IMR-90 (cell line): ENCODE data around the gene DNAJC11. TPM values are rescaled to one million over a fixed set of nuclear protein-coding genes. Genes with fewer than 3 reads are reported as not detected.

Experiments
- ATAC-seq: fragments of 200-7000 bp; cut with Tn5 transposase; 2 replicates; pipeline ENCODE4 v1.9.1; 2020; ENCODE audit warnings: low read depth, mild to moderate bottlenecking, moderate library complexity
- BruUV-seq: library from RNA; stranded (reverse); fragments of 400-500 nt; replicated peaks from 2 replicates; lab custom pipeline; 2021; lab: Mats Ljungman, UMichigan
- CTCF ChIA-PET: fragments of 300-600 bp; formaldehyde crosslinking; extraction: SDS; loops from one replicate; lab custom pipeline; 2021; ENCODE audit warnings: antibody characterized with exemption; lab: Yijun Ruan, JAX
- POLR2A ChIA-PET: fragments of 300-600 bp; sonication (Branson Sonifier 250); formaldehyde crosslinking; loops from one replicate; lab custom pipeline; 2022; ENCODE audit warnings: antibody characterized with exemption; ENCODE audit not compliant: unreplicated experiment; lab: Charles Lee
- DNase-seq: peaks from one replicate; pipeline ENCODE4 v3.0.0; 2013
- H2AFZ ChIP-seq: replicated peaks from 2 replicates; pipeline ENCODE3; 2013; ENCODE audit warnings: low read length, mild to moderate bottlenecking; ENCODE audit not compliant: poor library complexity
- H2AK5ac ChIP-seq: 2 replicates; pipeline ENCODE4 v1.6.1; 2013; ENCODE audit warnings: low read depth, low read length, inconsistent platforms
- H2AK9ac ChIP-seq: replicated peaks from 2 replicates; pipeline ENCODE3; 2013; ENCODE audit warnings: mild to moderate bottlenecking, low read depth, low read length, moderate library complexity; ENCODE audit not compliant: poor library complexity
- H2BK120ac ChIP-seq: 2 replicates; pipeline ENCODE4 v1.6.1; 2013; ENCODE audit warnings: low read depth, low read length, inconsistent platforms
- H2BK15ac ChIP-seq: 3 replicates; pipeline ENCODE4 v1.6.1; 2013; ENCODE audit warnings: low read depth, low read length, inconsistent platforms
- H2BK20ac ChIP-seq: 2 replicates; pipeline ENCODE4 v1.6.1; 2013; ENCODE audit warnings: low read depth, mild to moderate bottlenecking, inconsistent platforms, low read length, moderate library complexity
- H2BK5ac ChIP-seq: 2 replicates; pipeline ENCODE4 v1.6.1; 2013; ENCODE audit warnings: mild to moderate bottlenecking, low read depth, low read length, inconsistent platforms; ENCODE audit not compliant: poor library complexity, severe bottlenecking
- H3K14ac ChIP-seq: replicated peaks from 2 replicates; pipeline ENCODE4 v1.6.1; 2013; ENCODE audit warnings: low read depth, low read length, inconsistent platforms
- H3K18ac ChIP-seq: 2 replicates; pipeline ENCODE4 v1.6.1; 2013; ENCODE audit warnings: low read depth, low read length, control low read depth
- H3K23ac ChIP-seq: 2 replicates; pipeline ENCODE4 v1.6.1; 2013; ENCODE audit warnings: low read depth, low read length, inconsistent platforms
- H3K27ac ChIP-seq: 2 replicates; pipeline ENCODE4 v1.5.1; 2013; ENCODE audit warnings: mild to moderate bottlenecking, control low read depth, low read length; ENCODE audit not compliant: insufficient read depth
- H3K27me3 ChIP-seq: 2 replicates; pipeline ENCODE4 v1.6.1; 2013; ENCODE audit warnings: low read length; ENCODE audit not compliant: control insufficient read depth, insufficient read depth
- H3K36me3 ChIP-seq: 2 replicates; pipeline ENCODE4 v1.6.1; 2013; ENCODE audit warnings: low read length, mixed read lengths; ENCODE audit not compliant: control insufficient read depth, insufficient read depth
- H3K4ac ChIP-seq: 2 replicates; pipeline ENCODE4 v1.6.1; 2013; ENCODE audit warnings: low read depth, low read length, inconsistent platforms
- H3K4me1 ChIP-seq: 2 replicates; pipeline ENCODE4 v1.6.1; 2013; ENCODE audit warnings: low read length, mixed read lengths; ENCODE audit not compliant: control insufficient read depth, insufficient read depth
- H3K4me2 ChIP-seq: 2 replicates; pipeline ENCODE4 v1.6.1; 2013; ENCODE audit warnings: low read depth, mild to moderate bottlenecking, control low read depth, low read length, moderate library complexity
- H3K4me3 ChIP-seq: 2 replicates; pipeline ENCODE4 v1.5.1; 2013; ENCODE audit warnings: low read depth, mild to moderate bottlenecking, control low read depth, low read length, moderate library complexity; ENCODE audit not compliant: insufficient read depth
- H3K56ac ChIP-seq: 2 replicates; pipeline ENCODE4 v1.6.1; 2013; ENCODE audit warnings: low read length, inconsistent platforms; ENCODE audit not compliant: insufficient read depth; ENCODE audit errors: extremely low read depth
- H3K79me1 ChIP-seq, 2 experiments: 2 replicates each; pipeline ENCODE4 v1.6.1; 2013; ENCODE audit warnings: low read length in 2 of 2, inconsistent platforms in 1 of 2, low read depth in 1 of 2
- H3K9ac ChIP-seq: 2 replicates; pipeline ENCODE4 v1.6.1; 2013; ENCODE audit warnings: low read depth, low read length, control low read depth
- H3K9me1 ChIP-seq: 2 replicates; pipeline ENCODE4 v1.6.1; 2013; ENCODE audit warnings: low read length, inconsistent platforms; ENCODE audit not compliant: insufficient read depth
- H3K9me3 ChIP-seq: 2 replicates; pipeline ENCODE4 v1.6.1; 2013; ENCODE audit warnings: low read length; ENCODE audit not compliant: control insufficient read depth, insufficient read depth
- H4K20me1 ChIP-seq: 2 replicates; pipeline ENCODE4 v1.6.1; 2013; ENCODE audit warnings: low read length, inconsistent platforms; ENCODE audit not compliant: insufficient read depth
- H4K5ac ChIP-seq: 2 replicates; pipeline ENCODE4 v1.6.1; 2013; ENCODE audit warnings: mild to moderate bottlenecking, low read depth, low read length, control low read depth
- H4K8ac ChIP-seq, 2 experiments: 2 replicates each; pipeline ENCODE4 v1.6.1; 2013; ENCODE audit warnings: low read depth in 2 of 2, low read length in 2 of 2, control low read depth in 1 of 2, inconsistent platforms in 1 of 2
- H4K91ac ChIP-seq: 2 replicates; pipeline ENCODE4 v1.6.1; 2013; ENCODE audit warnings: low read depth, low read length, inconsistent platforms; ENCODE audit not compliant: insufficient read depth
- BHLHE40 ChIP-seq: fragments of 150-350 bp; IDR thresholded peaks from 2 replicates; pipeline ENCODE4 v1.6.1; 2016; ENCODE audit warnings: mild to moderate bottlenecking, low read depth, low read length
- CEBPB ChIP-seq: IDR thresholded peaks from 2 replicates; pipeline ENCODE4 v1.6.1; 2012; ENCODE audit warnings: low read depth, low read length, improper control_type of control experiment
- CHD1 ChIP-seq: IDR thresholded peaks from 2 replicates; pipeline ENCODE4 v1.6.1; 2012; ENCODE audit warnings: low read depth, low read length, improper control_type of control experiment
- CTCF ChIP-seq: conservative IDR thresholded peaks from 2 replicates; pipeline ENCODE4 v1.5.1; 2012; ENCODE audit warnings: mild to moderate bottlenecking, low read depth, low read length, improper control_type of control experiment
- ELK1 ChIP-seq: fragments of 150-350 bp; IDR thresholded peaks from 2 replicates; pipeline ENCODE4 v1.6.1; 2016; ENCODE audit warnings: low read depth, mild to moderate bottlenecking, low read length, moderate library complexity, borderline replicate concordance
- FOS ChIP-seq: fragments of 150-350 bp; IDR thresholded peaks from 2 replicates; pipeline ENCODE4 v1.6.1; 2016; ENCODE audit warnings: low read depth, low read length
- MAFK ChIP-seq: IDR thresholded peaks from 2 replicates; pipeline ENCODE4 v1.6.1; 2012; ENCODE audit warnings: low read depth, low read length, improper control_type of control experiment
- MAZ ChIP-seq: IDR thresholded peaks from 2 replicates; pipeline ENCODE4 v1.6.1; 2012; ENCODE audit warnings: low read depth, mild to moderate bottlenecking, low read length, improper control_type of control experiment, moderate library complexity, borderline replicate concordance
- MXI1 ChIP-seq: IDR thresholded peaks from 2 replicates; pipeline ENCODE4 v1.6.1; 2012; ENCODE audit warnings: low read depth, mild to moderate bottlenecking, low read length, moderate library complexity, borderline replicate concordance
- NFE2L2 ChIP-seq: fragments of 150-350 bp; IDR thresholded peaks from 2 replicates; pipeline ENCODE4 v1.6.1; 2016; ENCODE audit warnings: low read depth, mild to moderate bottlenecking, low read length
- POLR2A ChIP-seq: IDR thresholded peaks from 2 replicates; pipeline ENCODE4 v1.6.1; 2012; ENCODE audit warnings: mild to moderate bottlenecking, low read depth, low read length
- RAD21 ChIP-seq: IDR thresholded peaks from 2 replicates; pipeline ENCODE4 v1.6.1; 2012; ENCODE audit warnings: low read length, improper control_type of control experiment
- RCOR1 ChIP-seq: IDR thresholded peaks from 2 replicates; pipeline ENCODE4 v1.6.1; 2012; ENCODE audit warnings: mild to moderate bottlenecking, low read length, improper control_type of control experiment; ENCODE audit not compliant: insufficient replicate concordance
- RFX5 ChIP-seq: IDR thresholded peaks from 2 replicates; pipeline ENCODE4 v1.8.0; 2012; ENCODE audit warnings: low read depth, mild to moderate bottlenecking, low read length, moderate library complexity
- SMC3 ChIP-seq: fragments of 150-350 bp; IDR thresholded peaks from 2 replicates; pipeline ENCODE4 v1.6.1; 2016; ENCODE audit warnings: low read depth, mild to moderate bottlenecking, antibody characterized with exemption, low read length, moderate library complexity
- USF2 ChIP-seq: fragments of 150-350 bp; IDR thresholded peaks from 2 replicates; pipeline ENCODE4 v1.6.1; 2017; ENCODE audit warnings: mild to moderate bottlenecking, antibody characterized with exemption, low read length, low read depth
- WGBS, 2 experiments: methylation state at CpG; one replicate each; pipeline versions ENCODE4 v1.1.5 to v1.1.7; 2013; ENCODE audit warnings: missing lambda C conversion rate in 2 of 2; ENCODE audit not compliant: insufficient read length in 1 of 2; ENCODE audit errors: extremely low coverage in 2 of 2; 5-methylcytosine and 5-hydroxymethylcytosine counted together
- dilution Hi-C: fragments of 300-500 bp; cut with HindIII; formaldehyde crosslinking; loops from one replicate; pipeline ENCODE4 v1.14.3; 2018; ENCODE audit warnings: low sequenced_read_pairs; ENCODE audit not compliant: unreplicated experiment
- in situ Hi-C: fragments of 300-500 bp; cut with MboI; formaldehyde crosslinking; loops from 3 replicates; pipeline ENCODE4 v1.14.3; 2019; ENCODE audit warnings: low sequenced_read_pairs, inconsistent platforms, mixed read lengths
- intact Hi-C: fragments of 100-400 bp; cut with micrococcal nuclease; formaldehyde crosslinking; loops from 2 replicates; pipeline ENCODE4 v1.10.0; 2022
- polyA plus RNA-seq, 3 experiments: library from polyadenylated mRNA; depleted of rRNA; stranded (reverse); fragments of >200 nt; gene quantifications; 2 replicates each; pipeline ENCODE4 v1.2.3, GENCODE V29; 2012; ENCODE audit warnings: low replicate concordance in 1 of 3
- total RNA-seq: library from RNA; depleted of rRNA; stranded (reverse); fragments of >200 nt; gene quantifications from 2 replicates; pipeline ENCODE4 v1.2.3, GENCODE V29; 2012

The DNAJC11 gene
- total and polyA plus RNA-seq, 2 of the 4 experiments (the other 2 are of a cell fraction) = 38.7 to 48.5 TPM

GRCh38 chr1:6660415-6661049 lies 41.1 kb downstream of the DNAJC11 start:
- Histone ChIP-seq H2BK15ac (no peak overlapping the region), H2BK5ac (no peak overlapping the region), H2BK120ac (no peak overlapping the region), H2BK20ac (no peak overlapping the region), H2AK9ac (no peak overlapping the region), H3K9me3 (no peaks in the 10 kb centered on the region), H4K8ac (no peak overlapping the region), H3K9me1 (peaks cover 11% of the 10 kb centered on the region), H4K91ac (no peak overlapping the region), H3K18ac (no peak overlapping the region), H3K79me1 (peaks cover 15 to 33% of the 10 kb centered on the region in 2 experiments), H4K5ac (no peak overlapping the region; the same call in 1 of the 2 replicates), H3K4me3 (no peak overlapping the region), H3K56ac (no peak overlapping the region), H2AFZ (no peak overlapping the region), H3K4ac (no peak overlapping the region), H3K23ac (no peak overlapping the region), H3K27me3 (no peaks in the 10 kb centered on the region), H2AK5ac (no peak overlapping the region), H3K14ac (no peak overlapping the region), H3K36me3 (peaks cover 11% of the 10 kb centered on the region), H4K20me1 (no peaks in the 10 kb centered on the region), H3K27ac (no peak overlapping the region), H3K9ac (no peak overlapping the region), H3K4me2 (no peak overlapping the region), H3K4me1 (peaks cover 1% of the 10 kb centered on the region)
- no TSS peak for BruUV-seq
- ChIA-PET POLR2A (no interaction called here), CTCF (interaction anchor here (1.0 kb wide), 1 partner anchor 13 kb away, joined by 4 read pairs; no protein-coding TSS in a partner anchor)
- no peak for ATAC-seq
- intact Hi-C loops = no loop called here
- TF ChIP-seq SMC3 (no peak), BHLHE40 (no peak), NFE2L2 (no peak), RAD21 (no peak), MAFK (no peak), USF2 (no peak), ELK1 (no peak), FOS (no peak), CHD1 (no peak), RCOR1 (no peak), CTCF (no peak), MXI1 (no peak), MAZ (no peak), POLR2A (no peak), CEBPB (no peak), RFX5 (no peak)
- dilution Hi-C loops = no loop called here
- in situ Hi-C loops = no loop called here
- WGBS, 2 experiments = 100% methylated on average over 2 of the region's 7 CpGs
- DNase-seq = no peak
